GM15510 (cell line): Measurements from ENCODE around the gene MMP12.

Experiments used
- POLR2A ChIP-seq: IDR thresholded peaks from 3 replicates; pipeline ENCODE4 v1.6.1; 2011; ENCODE audit warnings: borderline replicate concordance; ENCODE audit not compliant: insufficient read length; ENCODE audit errors: extremely low read depth

The MMP12 gene

GRCh38 chr11:102831128-102831488, 43.7 kb downstream of the MMP12 start:
- no peak for TF ChIP-seq POLR2A

- TF ChIP-seq POLR2A, result no peak
Observed at GRCh38 chr11:102830001-102830727, 44.6 kb downstream of the MMP12 start.

GRCh38 chr11:102829316-102830000, 45.3 kb downstream of the MMP12 start:
- no peak for TF ChIP-seq POLR2A

GRCh38 chr11:102824556-102824955, 50.2 kb downstream of the MMP12 start:
- no peak for TF ChIP-seq POLR2A

- no peak for TF ChIP-seq POLR2A
Observed at GRCh38 chr11:102819491-102819890, 55.3 kb downstream of the MMP12 start.

GRCh38 chr11:102813484-102813883, 61.3 kb downstream of the MMP12 start:
- no peak for TF ChIP-seq POLR2A
